ENCODE results near the gene HMCN2.

The HMCN2 gene

DNA sequence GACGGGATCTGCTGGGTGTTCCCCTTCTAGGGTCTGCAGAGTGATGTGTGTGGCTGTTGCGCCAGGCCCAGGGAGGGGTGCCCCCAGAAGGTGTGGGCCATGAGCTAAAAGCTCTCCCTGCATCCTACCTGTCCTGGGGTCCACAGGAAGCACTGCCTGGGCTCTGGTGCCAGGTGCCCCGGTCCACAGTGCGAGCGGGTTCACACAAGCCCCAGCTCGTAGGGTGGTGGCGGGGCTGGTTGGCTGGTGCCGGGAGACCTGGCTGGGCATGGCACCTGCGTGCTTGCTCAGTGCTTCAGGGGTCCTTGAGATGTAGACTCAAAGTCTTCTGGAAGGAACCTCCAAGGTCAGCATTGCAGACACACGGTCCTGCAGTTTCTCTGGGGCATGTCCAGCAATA lies 204.7 kb downstream of the HMCN2 start:
- DNase-seq (ENCODE audit: low read depth): no peak
- no peak for TF ChIP-seq CTCF (IDR thresholded peaks at IDR 0.05; ENCODE audit: insufficient read depth, low read depth, low read length, missing control alignments)
- H3K4me3 ChIP-seq (ENCODE audit: low read depth, low read length): no peak overlapping the region

DNA sequence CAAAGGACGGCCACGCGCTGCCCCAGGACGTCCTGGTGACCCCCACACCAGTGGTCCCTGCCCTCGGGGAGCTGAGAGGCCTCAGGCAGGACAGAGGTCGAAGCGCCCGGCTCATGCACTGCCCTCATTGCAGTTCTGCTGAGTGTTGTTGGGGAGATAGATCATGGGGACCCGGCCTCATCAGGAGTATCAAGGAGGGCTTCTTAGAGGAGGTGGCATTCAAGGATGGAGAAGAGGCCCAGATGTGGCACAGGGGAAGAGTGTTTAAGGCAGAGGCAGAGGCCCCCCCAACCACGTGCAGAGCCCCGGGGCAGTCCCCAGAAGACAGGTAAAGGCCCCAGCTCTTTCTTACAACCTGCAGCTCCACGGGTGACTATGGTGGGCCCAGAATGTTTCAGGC lies 205.4 kb downstream of the HMCN2 start:
- no peak for TF ChIP-seq CTCF (IDR thresholded peaks at IDR 0.05; ENCODE audit: insufficient read depth, low read depth, low read length, missing control alignments)
- no peak for DNase-seq (ENCODE audit: low read depth)
- no peak overlapping the region for H3K4me3 ChIP-seq (ENCODE audit: low read depth, low read length)

- TF ChIP-seq CTCF (IDR thresholded peaks at IDR 0.05; ENCODE audit: insufficient read depth, low read depth, low read length, missing control alignments): no peak
- DNase-seq (ENCODE audit: low read depth): no peak
- no peak overlapping the region for H3K4me3 ChIP-seq (ENCODE audit: low read depth, low read length)
Observed at GRCh38 chr9:130471411-130472183, 206.0 kb downstream of the HMCN2 start.

GRCh38 chr9:130472184-130472705 lies 206.7 kb downstream of the HMCN2 start:
- TF ChIP-seq CTCF (IDR thresholded peaks at IDR 0.05; ENCODE audit: insufficient read depth, low read depth, low read length, missing control alignments): no peak
- no peak overlapping the region for H3K4me3 ChIP-seq (ENCODE audit: low read depth, low read length)
- no peak for DNase-seq (ENCODE audit: low read depth)

- TF ChIP-seq CTCF (IDR thresholded peaks at IDR 0.05; ENCODE audit: insufficient read depth, low read depth, low read length, missing control alignments): no peak
- no peak for DNase-seq (ENCODE audit: low read depth)
- no peak overlapping the region for H3K4me3 ChIP-seq (ENCODE audit: low read depth, low read length)
Observed at GRCh38 chr9:130473009-130473408, 207.4 kb downstream of the HMCN2 start.

- DNase-seq (ENCODE audit: low read depth): no peak
- H3K4me3 ChIP-seq (ENCODE audit: low read depth, low read length): no peak overlapping the region
- no peak for TF ChIP-seq CTCF (IDR thresholded peaks at IDR 0.05; ENCODE audit: insufficient read depth, low read depth, low read length, missing control alignments)
Observed at GRCh38 chr9:130473566-130473965, 208.0 kb downstream of the HMCN2 start.

DNA sequence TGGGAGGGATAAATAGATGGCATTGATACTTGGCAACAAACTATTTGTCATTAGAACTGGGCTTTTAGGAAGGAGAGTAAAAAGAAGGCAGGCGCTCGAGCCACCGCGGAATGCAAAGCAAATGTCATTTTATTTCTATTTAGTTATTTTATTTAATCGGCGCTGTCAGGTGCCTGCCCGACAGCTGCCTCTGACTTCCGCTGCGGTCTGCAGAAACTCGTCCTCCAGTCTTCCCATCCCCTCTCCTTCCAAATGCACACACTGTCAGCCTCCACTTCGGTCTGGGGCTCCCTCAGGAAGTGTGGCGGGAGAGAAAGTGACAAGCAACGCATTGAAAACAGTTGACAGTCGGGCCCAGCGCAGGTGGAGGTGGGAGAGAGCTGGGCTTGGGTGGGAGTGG lies 208.5 kb downstream of the HMCN2 start:
- no peak for DNase-seq (ENCODE audit: low read depth)
- TF ChIP-seq CTCF (IDR thresholded peaks at IDR 0.05; ENCODE audit: insufficient read depth, low read depth, low read length, missing control alignments): no peak
- H3K4me3 ChIP-seq (ENCODE audit: low read depth, low read length): no peak overlapping the region

Measured in GM12865 (cell line).